Upper lobe of left lung (tissue), 6 donors: ENCODE data around the gene CYP24A1. TPM values are rescaled to one million over a fixed set of nuclear protein-coding genes. Genes with fewer than 3 reads are reported as not detected.

Source experiments
- ATAC-seq, 2 donors: fragments of 200-7000 bp; cut with Tn5 transposase; one replicate each; pipeline ENCODE4 v1.9.1; 2022; ENCODE audit warnings: mild to moderate bottlenecking in 2 of 2, moderate library complexity in 2 of 2; ENCODE audit not compliant: low FRiP score in 2 of 2
- DNase-seq, 2 donors: peaks; one replicate each; pipeline ENCODE4 v3.0.0-alpha.2; 2019 to 2020
- H3K27ac ChIP-seq, 4 donors: fragments of 200-600 bp; sonication (generic); one replicate each; pipeline ENCODE4 v1.5.1; 2016 to 2019
- H3K27me3 ChIP-seq, 4 donors: fragments of 200-600 bp; sonication (generic); one replicate each; pipeline ENCODE4 v1.5.1; 2017 to 2019
- H3K36me3 ChIP-seq, 4 donors: fragments of 200-600 bp; sonication (generic); one replicate each; pipeline ENCODE4 v1.5.1; 2016 to 2019
- H3K4me1 ChIP-seq, 4 donors: fragments of 200-600 bp; sonication (generic); one replicate each; pipeline ENCODE4 v1.5.1; 2018 to 2019
- H3K4me3 ChIP-seq, 4 donors: fragments of 200-600 bp; sonication (generic); one replicate each; pipeline ENCODE4 v1.5.1; 2017 to 2019; ENCODE audit warnings: mild to moderate bottlenecking in 2 of 4, moderate library complexity in 1 of 4
- H3K9me3 ChIP-seq, 4 donors: fragments of 200-600 bp; sonication (generic); one replicate each; pipeline ENCODE4 v1.5.1; 2018 to 2019
- CTCF ChIP-seq, 6 experiments: fragments of 450-650 bp in 4 of 6; fragments of 200-600 bp in 2 of 6; sonication (generic) in 2 of 6; IDR thresholded peaks; one replicate each; pipeline ENCODE4 v1.5.1; 2016 to 2019; ENCODE audit warnings: antibody characterized with exemption in 6 of 6
- EP300 ChIP-seq, 4 donors: sonication (generic); formaldehyde crosslinking; IDR thresholded peaks; one replicate each; pipeline ENCODE4 v1.5.1; 2017; ENCODE audit warnings: antibody characterized with exemption in 4 of 4, control low read depth in 2 of 4
- POLR2A ChIP-seq, 4 donors: fragments of 450-650 bp; IDR thresholded peaks; one replicate each; pipeline ENCODE4 v1.5.1; 2016 to 2017; ENCODE audit warnings: antibody characterized with exemption in 4 of 4, mild to moderate bottlenecking in 2 of 4
- POLR2AphosphoS5 ChIP-seq, 2 donors: sonication (generic); formaldehyde crosslinking; IDR thresholded peaks; one replicate each; pipeline ENCODE4 v1.5.1; 2017; ENCODE audit warnings: antibody characterized with exemption in 2 of 2
- WGBS, 2 donors: methylation state at CpG; one replicate each; pipeline ENCODE4 v1.1.5; 2017 to 2018; 5-methylcytosine and 5-hydroxymethylcytosine counted together
- total RNA-seq, 6 donors: library from RNA; depleted of rRNA in 4 of 6; stranded (reverse); fragments of >200 nt in 4 of 6; gene quantifications; one replicate each; pipeline versions ENCODE4 v1.1.0 to v1.2.1, GENCODE V29; 2016 to 2021
- donor health status: DM: no; HTN: no; CAD: no; lungs with moderate emphysema.
- donor health status: DM: no; HTN: yes; CAD: no; lungs with severe emphysema.

CYP24A1 gene
- total RNA-seq, 6 donors from 2014 or later, result 0.13 to 31.0 (median 0.61) TPM; not detected in 1

DNA sequence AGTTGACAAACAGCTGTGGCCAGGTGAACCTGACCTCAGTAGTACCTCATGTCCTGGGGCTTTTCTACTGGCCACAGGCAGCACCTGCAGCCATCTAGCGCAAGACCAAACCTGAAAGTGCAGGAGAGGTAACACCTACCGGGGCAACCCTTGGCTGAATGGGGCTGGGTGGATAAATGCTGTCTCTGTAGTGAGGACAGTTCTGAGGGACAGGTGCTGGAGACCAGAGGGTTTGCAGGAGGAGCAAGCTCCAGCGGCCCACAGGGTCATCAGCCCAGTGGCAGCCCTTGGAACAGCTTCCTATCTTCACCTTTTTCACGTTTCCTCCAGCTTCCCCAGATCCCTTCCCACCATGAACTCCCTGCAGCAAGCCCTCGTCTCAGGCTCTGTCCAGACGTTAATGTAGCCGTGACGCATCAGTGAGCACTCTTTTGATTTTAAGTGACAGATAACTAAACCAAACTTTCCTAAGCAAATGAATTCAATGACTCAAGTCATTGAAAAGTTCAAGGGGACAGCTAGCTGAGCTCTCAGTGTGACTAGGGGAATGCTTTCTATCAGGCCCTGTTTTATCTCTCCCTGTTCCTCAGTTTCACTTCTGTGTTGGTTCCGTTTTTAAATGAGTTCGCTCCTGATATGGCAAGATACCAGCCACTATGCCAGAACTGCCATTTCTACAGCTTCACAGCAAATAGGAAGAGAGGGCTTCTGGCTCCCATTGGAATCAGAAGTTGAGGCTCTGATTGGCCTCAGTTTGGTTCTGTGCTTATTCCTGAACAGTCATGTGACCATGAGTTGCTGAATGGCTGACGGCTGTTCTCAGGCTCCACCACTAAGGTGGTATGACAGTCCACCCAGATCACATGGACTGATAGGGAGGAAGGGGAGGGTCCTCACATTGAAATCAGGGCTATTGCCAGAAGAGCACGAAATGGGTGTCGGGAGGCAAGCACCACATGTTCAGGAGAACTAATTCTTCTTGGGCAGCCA is 22.0 kb upstream of the CYP24A1 start:
- no peak for DNase-seq
- Histone ChIP-seq H3K27ac (no peak overlapping the region), H3K4me1 (no peaks in the 10 kb centered on the region), H3K9me3 (no peaks in the 10 kb centered on the region), H3K27me3 (no peaks in the 10 kb centered on the region), H3K36me3 (no peaks in the 10 kb centered on the region), H3K4me3 (no peak overlapping the region)
- ATAC-seq, result peak in 1 of 2 donors; percentile 50
- WGBS, 2 donors, result 71 to 73% methylated on average over 12 to 13 of the region's 13 CpGs
- no peak for TF ChIP-seq POLR2AphosphoS5 (IDR thresholded peaks at IDR 0.05)
- no peak for TF ChIP-seq POLR2A (IDR thresholded peaks at IDR 0.05)
- TF ChIP-seq EP300 (IDR thresholded peaks at IDR 0.05), result no peak
- no peak for TF ChIP-seq CTCF (IDR thresholded peaks at IDR 0.05)

DNA sequence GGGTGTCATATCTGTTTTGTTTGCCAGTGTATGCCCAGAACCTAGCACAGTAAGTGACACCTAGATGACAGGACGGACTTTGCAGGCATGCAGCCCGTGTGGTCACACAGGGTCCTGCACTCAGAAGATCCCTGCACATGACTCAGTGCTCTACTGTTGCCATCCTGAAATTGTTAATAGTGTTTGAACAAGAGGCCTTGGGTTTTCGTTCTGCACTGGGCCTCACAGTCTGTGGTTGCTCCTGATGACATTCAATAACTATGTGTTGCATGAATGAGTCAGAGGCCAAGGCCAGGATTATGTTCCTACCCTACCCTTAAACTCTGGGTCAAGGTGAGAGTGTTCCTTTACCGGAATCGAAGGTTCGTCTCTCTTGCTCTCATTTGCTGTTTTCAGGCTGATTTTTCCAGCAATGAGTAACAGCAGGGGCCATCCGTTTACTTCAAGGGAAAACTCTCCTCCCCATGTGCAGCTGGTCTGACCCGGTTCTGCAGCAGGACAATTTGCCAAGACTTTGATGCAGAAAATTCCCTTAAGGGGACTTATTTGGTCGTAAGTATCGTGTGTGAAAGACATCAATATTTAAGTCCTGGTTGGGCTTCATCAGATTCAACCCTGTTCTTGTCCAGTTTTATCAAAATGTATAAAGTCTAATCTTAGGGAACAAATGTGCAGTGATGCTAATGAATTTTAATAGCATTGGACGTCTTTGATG is 21.1 kb upstream of the CYP24A1 start:
- no peak for ATAC-seq
- Histone ChIP-seq H3K36me3 (no peaks in the 10 kb centered on the region), H3K4me1 (no peaks in the 10 kb centered on the region), H3K27ac (no peak overlapping the region), H3K9me3 (no peaks in the 10 kb centered on the region), H3K27me3 (no peaks in the 10 kb centered on the region), H3K4me3 (no peak overlapping the region)
- 71 to 79% methylated on average over 11 of the region's 11 CpGs for WGBS, 2 donors
- no peak for DNase-seq
- TF ChIP-seq CTCF (IDR thresholded peaks at IDR 0.05) (no peak), POLR2A (IDR thresholded peaks at IDR 0.05) (no peak), EP300 (IDR thresholded peaks at IDR 0.05) (no peak), POLR2AphosphoS5 (IDR thresholded peaks at IDR 0.05) (no peak)

DNA sequence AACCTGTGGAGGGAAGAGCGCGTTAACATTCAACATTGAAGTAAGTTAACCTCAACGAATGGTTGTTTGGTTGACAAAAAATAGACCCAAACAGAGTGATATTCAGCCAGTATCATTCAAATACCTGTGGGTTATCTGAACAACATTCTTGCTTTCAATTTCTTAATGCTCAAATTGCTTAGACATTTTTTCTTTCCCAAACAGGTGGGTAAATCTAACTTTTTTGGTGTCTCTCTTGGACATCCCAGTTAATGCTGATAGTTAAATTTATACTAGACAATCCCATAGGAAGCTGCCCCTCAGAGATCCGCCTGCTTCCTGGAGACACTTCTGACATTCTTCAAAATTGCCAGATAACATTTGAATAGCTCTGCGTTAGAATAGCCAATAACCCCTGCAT is 20.0 kb upstream of the CYP24A1 start:
- Histone ChIP-seq H3K4me1 (no peaks in the 10 kb centered on the region), H3K27me3 (no peaks in the 10 kb centered on the region), H3K9me3 (no peaks in the 10 kb centered on the region), H3K4me3 (no peak overlapping the region), H3K36me3 (no peaks in the 10 kb centered on the region), H3K27ac (no peak overlapping the region)
- TF ChIP-seq POLR2AphosphoS5 (IDR thresholded peaks at IDR 0.05) (no peak), POLR2A (IDR thresholded peaks at IDR 0.05) (no peak), EP300 (IDR thresholded peaks at IDR 0.05) (no peak), CTCF (IDR thresholded peaks at IDR 0.05) (no peak)
- 74 to 87% methylated on average over 5 of the region's 5 CpGs for WGBS, 2 donors
- DNase-seq (no peak), ATAC-seq (no peak)

DNA sequence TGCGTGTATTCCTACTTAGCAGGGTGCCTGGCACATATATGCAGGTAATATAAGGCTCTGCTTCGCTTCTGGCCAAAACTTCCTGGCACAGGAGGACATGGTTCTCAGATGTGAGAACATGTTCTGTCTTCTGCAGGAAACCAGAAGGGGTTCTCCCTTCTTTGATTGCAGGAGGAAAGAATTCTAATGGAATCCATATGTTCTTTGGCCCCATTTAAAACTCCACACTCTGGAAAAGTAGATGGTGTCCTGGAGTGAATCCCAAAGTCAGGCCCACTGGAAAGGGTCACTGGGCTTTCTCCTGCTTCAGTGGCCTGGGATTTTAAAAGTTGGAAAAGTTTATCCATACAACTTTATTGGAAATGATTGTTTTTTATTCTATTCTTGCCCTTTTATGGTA is 16.4 kb upstream of the CYP24A1 start:
- DNase-seq, result no peak
- no peaks in the 10 kb centered on the region for H3K36me3 ChIP-seq
- 94% methylated on average over 2 of the region's 2 CpGs for WGBS, 2 donors
- H3K27ac ChIP-seq, result no peak overlapping the region
- no peaks in the 10 kb centered on the region for H3K9me3 ChIP-seq
- no peaks in the 10 kb centered on the region for H3K27me3 ChIP-seq
- H3K4me3 ChIP-seq, result no peak overlapping the region
- H3K4me1 ChIP-seq, result no peaks in the 10 kb centered on the region
- no peak for TF ChIP-seq CTCF (IDR thresholded peaks at IDR 0.05)
- no peak for TF ChIP-seq POLR2A (IDR thresholded peaks at IDR 0.05)
- TF ChIP-seq EP300 (IDR thresholded peaks at IDR 0.05), result no peak
- no peak for TF ChIP-seq POLR2AphosphoS5 (IDR thresholded peaks at IDR 0.05)
- ATAC-seq, result no peak
